SK-N-SH (cell line): Measurements from ENCODE around the gene CTAG1B. TPM values are rescaled to one million over a fixed set of nuclear protein-coding genes. Genes with fewer than 3 reads are reported as not detected.

ENCODE experiments used
- CTCF ChIA-PET: fragments of 300-600, 350-600 bp; formaldehyde crosslinking; extraction: SDS; loops from one replicate; lab custom pipeline; 2021; lab: Yijun Ruan, JAX
- POLR2A ChIA-PET: fragments of 350-600 bp; sonication (Branson Sonifier 250); formaldehyde crosslinking; extraction: SDS; loops from one replicate; lab custom pipeline; 2020; ENCODE audit warnings: antibody characterized with exemption, inconsistent platforms; lab: Yijun Ruan, JAX
- DNase-seq: peaks from one replicate; pipeline ENCODE4 v3.0.0; 2012
- H2AFZ ChIP-seq: fragments of 200-600 bp; sonication (generic); 2 replicates; pipeline ENCODE4 v1.8.1; 2016; ENCODE audit warnings: antibody characterized with exemption, mild to moderate bottlenecking, low read depth
- H3F3A ChIP-seq: fragments of 200-600 bp; sonication (generic); replicated peaks from 2 replicates; pipeline ENCODE3; 2016; ENCODE audit warnings: antibody characterized with exemption, mild to moderate bottlenecking; ENCODE audit not compliant: insufficient read depth
- H3K27ac ChIP-seq, 2 experiments: fragments of 200-500 bp in 1 of 2; fragments of 200-600 bp in 1 of 2; sonication (Bioruptor generic) in 1 of 2; sonication (generic), shearing (Covaris generic) in 1 of 2; 2 replicates each; pipeline versions ENCODE4 v1.5.1 to v1.6.1; 2014 to 2016; ENCODE audit warnings: low read depth in 2 of 2, inconsistent platforms in 1 of 2, low read length in 1 of 2, mild to moderate bottlenecking in 1 of 2, mixed read lengths in 1 of 2
- H3K27me3 ChIP-seq: fragments of 200-600 bp; sonication (generic), shearing (Covaris generic); 2 replicates; pipeline ENCODE4 v1.6.1; 2016; ENCODE audit warnings: mixed run types; ENCODE audit not compliant: insufficient read depth
- H3K36me3 ChIP-seq, 2 experiments: fragments of 200-500 bp in 1 of 2; fragments of 200-600 bp in 1 of 2; sonication (Bioruptor generic) in 1 of 2; sonication (generic) in 1 of 2; replicated peaks in 1 of 2; 2 replicates each; pipeline versions ENCODE3 to v1.5.1; 2014 to 2016; ENCODE audit warnings: low read length in 1 of 2, mild to moderate bottlenecking in 1 of 2; ENCODE audit not compliant: insufficient read depth in 2 of 2, control insufficient read depth in 1 of 2
- H3K4me1 ChIP-seq, 2 experiments: fragments of 200-500 bp in 1 of 2; fragments of 200-600 bp in 1 of 2; sonication (Bioruptor generic) in 1 of 2; sonication (generic), shearing (Covaris generic) in 1 of 2; 2 replicates each; pipeline versions ENCODE4 v1.5.1 to v1.6.1; 2014 to 2016; ENCODE audit warnings: low read depth in 1 of 2, low read length in 1 of 2, mixed run types in 1 of 2; ENCODE audit not compliant: insufficient read depth in 2 of 2, control insufficient read depth in 1 of 2
- H3K4me2 ChIP-seq: fragments of 200-600 bp; sonication (generic), shearing (Covaris generic); 2 replicates; pipeline ENCODE4 v1.6.1; 2017; ENCODE audit warnings: mixed run types
- H3K4me3 ChIP-seq, 2 experiments: fragments of 200-500 bp in 1 of 2; fragments of 200-600 bp in 1 of 2; sonication (Bioruptor generic) in 1 of 2; sonication (generic), shearing (Covaris generic) in 1 of 2; 2 replicates each; pipeline versions ENCODE4 v1.5.1 to v1.8.1; 2014 to 2016; ENCODE audit warnings: low read depth in 2 of 2, inconsistent platforms in 1 of 2, low read length in 1 of 2, mild to moderate bottlenecking in 1 of 2, mixed read lengths in 1 of 2, moderate library complexity in 1 of 2
- H3K79me2 ChIP-seq: fragments of 200-600 bp; sonication (generic); 2 replicates; pipeline ENCODE4 v1.8.1; 2017; ENCODE audit warnings: mild to moderate bottlenecking; ENCODE audit not compliant: insufficient read depth
- H3K9ac ChIP-seq: fragments of 200-600 bp; sonication (generic); 2 replicates; pipeline ENCODE4 v1.6.1; 2017; ENCODE audit warnings: mixed run types
- H3K9me2 ChIP-seq: fragments of 200-600 bp; sonication (generic); 2 replicates; pipeline ENCODE4 v1.6.1; 2017; ENCODE audit warnings: mixed run types
- H3K9me3 ChIP-seq: fragments of 200-600 bp; sonication (generic); 2 replicates; pipeline ENCODE4 v1.6.1; 2017; ENCODE audit warnings: mixed run types, mild to moderate bottlenecking, moderate library complexity
- H4K20me1 ChIP-seq: fragments of 200-600 bp; sonication (generic); 2 replicates; pipeline ENCODE4 v1.6.1; 2017; ENCODE audit warnings: mild to moderate bottlenecking, mixed run types; ENCODE audit not compliant: insufficient read depth
- ELF1 ChIP-seq: IDR thresholded peaks from 2 replicates; pipeline ENCODE4 v1.4.0; 2012
- EP300 ChIP-seq, 2 experiments: IDR thresholded peaks; 2 replicates each; pipeline versions ENCODE4 v1.4.0 to v1.6.1; 2012; ENCODE audit warnings: borderline replicate concordance in 1 of 2, low read depth in 1 of 2, low read length in 1 of 2
- EZH2phosphoT487 ChIP-seq: fragments of 200-600 bp; sonication (generic); IDR thresholded peaks from 2 replicates; pipeline ENCODE4 v1.6.1; 2017; ENCODE audit warnings: low read depth, mixed run types, mild to moderate bottlenecking, antibody characterized with exemption, moderate library complexity, borderline replicate concordance
- JUND ChIP-seq: IDR thresholded peaks from 2 replicates; pipeline ENCODE4 v1.4.0; 2012
- NFIC ChIP-seq: IDR thresholded peaks from 2 replicates; pipeline ENCODE4 v1.4.0; 2012; ENCODE audit warnings: borderline replicate concordance
- NRF1 ChIP-seq: IDR thresholded peaks from 2 replicates; pipeline ENCODE4 v1.6.1; 2012; ENCODE audit warnings: low read depth, mild to moderate bottlenecking, low read length
- POLR2AphosphoS5 ChIP-seq: IDR thresholded peaks from 2 replicates; pipeline ENCODE4 v1.6.1; 2012; ENCODE audit warnings: low read depth, low read length
- RCOR1 ChIP-seq: fragments of 150-350 bp; IDR thresholded peaks from 2 replicates; pipeline ENCODE4 v1.6.1; 2017; ENCODE audit warnings: antibody characterized with exemption, low read length
- RFX5 ChIP-seq: IDR thresholded peaks from 2 replicates; pipeline ENCODE4 v1.6.1; 2012; ENCODE audit warnings: mild to moderate bottlenecking, improper control_type of control experiment, low read length
- RXRA ChIP-seq: IDR thresholded peaks from 2 replicates; pipeline ENCODE4 v1.4.0; 2012; ENCODE audit warnings: low read depth, mild to moderate bottlenecking, borderline replicate concordance
- SIN3A ChIP-seq: IDR thresholded peaks from 2 replicates; pipeline ENCODE4 v1.6.1; 2012; ENCODE audit warnings: low read depth, mild to moderate bottlenecking, low read length, moderate library complexity, borderline replicate concordance
- TAF1 ChIP-seq: IDR thresholded peaks from 2 replicates; pipeline ENCODE4 v1.6.1; 2012; ENCODE audit warnings: low read depth, mild to moderate bottlenecking, low read length, moderate library complexity, borderline replicate concordance
- TCF12 ChIP-seq: IDR thresholded peaks from 2 replicates; pipeline ENCODE4 v1.4.0; 2012
- TEAD4 ChIP-seq: IDR thresholded peaks from 2 replicates; pipeline ENCODE4 v1.4.0; 2012; ENCODE audit warnings: mild to moderate bottlenecking, borderline replicate concordance; ENCODE audit not compliant: insufficient read depth
- YY1 ChIP-seq: IDR thresholded peaks from 2 replicates; pipeline ENCODE4 v1.4.0; 2012; ENCODE audit warnings: low read depth, mild to moderate bottlenecking
- WGBS: methylation state at CpG from one replicate; pipeline ENCODE4 v1.1.6; 2017; ENCODE audit warnings: low lambda C conversion rate; 5-methylcytosine and 5-hydroxymethylcytosine counted together
- polyA plus RNA-seq, 3 experiments: library from polyadenylated mRNA; depleted of rRNA; stranded (reverse); fragments of >200 nt; gene quantifications; 2 replicates each; pipeline ENCODE4 v1.2.3, GENCODE V29; 2012
- TF ChIP-seq, protein P1 (sequence below): fragments of 200-600 bp; sonication (generic); IDR thresholded peaks from 2 replicates; pipeline ENCODE4 v1.6.1; 2017; ENCODE audit warnings: antibody characterized with exemption, mild to moderate bottlenecking, moderate library complexity
- TF ChIP-seq, protein P2 (sequence below): IDR thresholded peaks from 2 replicates; pipeline ENCODE4 v1.6.1; 2012; ENCODE audit warnings: mild to moderate bottlenecking, low read depth, low read length, moderate library complexity
- TF ChIP-seq, protein P3 (sequence below): IDR thresholded peaks from 2 replicates; pipeline ENCODE4 v1.4.0; 2012; ENCODE audit warnings: low read depth
- TF ChIP-seq, protein P4 (sequence below): IDR thresholded peaks from 2 replicates; pipeline ENCODE4 v1.4.0; 2012; ENCODE audit warnings: low read depth, borderline replicate concordance

Gene CTAG1B
- polyA plus RNA-seq, 1 of the 3 experiments (the other 2 are of a cell fraction) = not detected

DNA sequence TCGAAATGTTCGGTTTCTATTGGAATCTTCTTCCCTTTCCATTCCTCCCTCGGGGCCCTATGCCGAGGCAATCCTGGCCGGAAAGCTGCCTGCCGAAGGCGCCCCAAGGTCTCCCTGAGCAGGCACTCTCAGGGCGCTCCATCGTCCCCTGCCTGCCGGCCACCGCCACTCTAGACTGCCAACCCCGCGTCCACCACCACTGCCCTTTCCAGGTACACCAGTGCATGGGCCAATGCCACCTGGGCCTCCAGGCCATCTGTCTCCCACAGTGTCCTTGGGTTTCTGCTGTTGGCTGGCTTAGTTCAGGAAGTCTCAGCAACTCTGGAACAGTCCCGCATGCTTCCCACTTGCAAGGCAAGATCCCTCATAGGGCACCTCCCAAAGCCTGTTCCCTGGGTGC lies 19.6 kb downstream of the CTAG1B start (continued):
- TF ChIP-seq, protein P1, sequence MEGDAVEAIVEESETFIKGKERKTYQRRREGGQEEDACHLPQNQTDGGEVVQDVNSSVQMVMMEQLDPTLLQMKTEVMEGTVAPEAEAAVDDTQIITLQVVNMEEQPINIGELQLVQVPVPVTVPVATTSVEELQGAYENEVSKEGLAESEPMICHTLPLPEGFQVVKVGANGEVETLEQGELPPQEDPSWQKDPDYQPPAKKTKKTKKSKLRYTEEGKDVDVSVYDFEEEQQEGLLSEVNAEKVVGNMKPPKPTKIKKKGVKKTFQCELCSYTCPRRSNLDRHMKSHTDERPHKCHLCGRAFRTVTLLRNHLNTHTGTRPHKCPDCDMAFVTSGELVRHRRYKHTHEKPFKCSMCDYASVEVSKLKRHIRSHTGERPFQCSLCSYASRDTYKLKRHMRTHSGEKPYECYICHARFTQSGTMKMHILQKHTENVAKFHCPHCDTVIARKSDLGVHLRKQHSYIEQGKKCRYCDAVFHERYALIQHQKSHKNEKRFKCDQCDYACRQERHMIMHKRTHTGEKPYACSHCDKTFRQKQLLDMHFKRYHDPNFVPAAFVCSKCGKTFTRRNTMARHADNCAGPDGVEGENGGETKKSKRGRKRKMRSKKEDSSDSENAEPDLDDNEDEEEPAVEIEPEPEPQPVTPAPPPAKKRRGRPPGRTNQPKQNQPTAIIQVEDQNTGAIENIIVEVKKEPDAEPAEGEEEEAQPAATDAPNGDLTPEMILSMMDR = no peak

DNA sequence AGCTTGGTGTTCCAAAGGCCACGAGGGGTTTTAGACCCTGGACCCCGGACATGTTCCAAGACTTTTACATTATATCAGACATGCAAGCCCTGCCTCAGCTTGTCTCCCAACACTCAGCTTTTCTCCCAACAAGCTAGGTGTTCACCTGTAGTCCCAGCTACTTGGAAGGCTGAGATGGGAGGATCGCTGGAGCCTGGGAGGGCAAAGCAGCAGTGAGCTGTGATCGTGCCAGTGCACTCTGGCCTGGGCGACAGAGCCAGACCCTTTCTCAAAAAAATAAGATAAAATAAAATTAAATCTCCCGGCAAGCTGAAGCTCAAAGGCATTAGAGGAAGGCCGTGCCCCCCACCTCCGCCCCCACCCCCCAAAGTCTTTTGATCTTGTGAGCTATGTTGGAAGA lies 20.4 kb downstream of the CTAG1B start:
- Histone ChIP-seq H3K9me2 (no peaks in the 10 kb centered on the region), H4K20me1 (no peaks in the 10 kb centered on the region), H2AFZ (no peak overlapping the region), H3K27ac (no peak overlapping the region), H3F3A (peaks cover 2% of the 10 kb centered on the region), H3K4me2 (no peak overlapping the region), H3K4me1 (peaks cover 0 to 3% of the 10 kb centered on the region in 2 experiments; a peak in 1 of 4 replicates), H3K27me3 (peaks cover 24% of the 10 kb centered on the region; the same call in 1 of the 2 replicates), H3K36me3 (no peaks in the 10 kb centered on the region), H3K4me3 (no peak overlapping the region), H3K79me2 (no peaks in the 10 kb centered on the region), H3K9me3 (no peaks in the 10 kb centered on the region), H3K9ac (no peak overlapping the region)
- ChIA-PET POLR2A (no interaction called here), CTCF (no interaction called here)
- WGBS = 26% methylated on average over 7 of the region's 8 CpGs
- no peak for DNase-seq
- TF ChIP-seq EZH2phosphoT487 (no peak), RCOR1 (no peak), NFIC (no peak), YY1 (no peak), TAF1 (no peak), NRF1 (no peak), EP300 (IDR thresholded peaks at IDR 0.05; ENCODE audit: borderline replicate concordance in 1 of 2, low read depth in 1 of 2, low read length in 1 of 2) (no peak), POLR2AphosphoS5 (no peak), SIN3A (no peak), TEAD4 (no peak), JUND (no peak), RXRA (no peak), RFX5 (no peak), ELF1 (no peak), TCF12 (no peak)
- TF ChIP-seq, protein P2, sequence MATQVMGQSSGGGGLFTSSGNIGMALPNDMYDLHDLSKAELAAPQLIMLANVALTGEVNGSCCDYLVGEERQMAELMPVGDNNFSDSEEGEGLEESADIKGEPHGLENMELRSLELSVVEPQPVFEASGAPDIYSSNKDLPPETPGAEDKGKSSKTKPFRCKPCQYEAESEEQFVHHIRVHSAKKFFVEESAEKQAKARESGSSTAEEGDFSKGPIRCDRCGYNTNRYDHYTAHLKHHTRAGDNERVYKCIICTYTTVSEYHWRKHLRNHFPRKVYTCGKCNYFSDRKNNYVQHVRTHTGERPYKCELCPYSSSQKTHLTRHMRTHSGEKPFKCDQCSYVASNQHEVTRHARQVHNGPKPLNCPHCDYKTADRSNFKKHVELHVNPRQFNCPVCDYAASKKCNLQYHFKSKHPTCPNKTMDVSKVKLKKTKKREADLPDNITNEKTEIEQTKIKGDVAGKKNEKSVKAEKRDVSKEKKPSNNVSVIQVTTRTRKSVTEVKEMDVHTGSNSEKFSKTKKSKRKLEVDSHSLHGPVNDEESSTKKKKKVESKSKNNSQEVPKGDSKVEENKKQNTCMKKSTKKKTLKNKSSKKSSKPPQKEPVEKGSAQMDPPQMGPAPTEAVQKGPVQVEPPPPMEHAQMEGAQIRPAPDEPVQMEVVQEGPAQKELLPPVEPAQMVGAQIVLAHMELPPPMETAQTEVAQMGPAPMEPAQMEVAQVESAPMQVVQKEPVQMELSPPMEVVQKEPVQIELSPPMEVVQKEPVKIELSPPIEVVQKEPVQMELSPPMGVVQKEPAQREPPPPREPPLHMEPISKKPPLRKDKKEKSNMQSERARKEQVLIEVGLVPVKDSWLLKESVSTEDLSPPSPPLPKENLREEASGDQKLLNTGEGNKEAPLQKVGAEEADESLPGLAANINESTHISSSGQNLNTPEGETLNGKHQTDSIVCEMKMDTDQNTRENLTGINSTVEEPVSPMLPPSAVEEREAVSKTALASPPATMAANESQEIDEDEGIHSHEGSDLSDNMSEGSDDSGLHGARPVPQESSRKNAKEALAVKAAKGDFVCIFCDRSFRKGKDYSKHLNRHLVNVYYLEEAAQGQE = no peak
- TF ChIP-seq, protein P3, sequence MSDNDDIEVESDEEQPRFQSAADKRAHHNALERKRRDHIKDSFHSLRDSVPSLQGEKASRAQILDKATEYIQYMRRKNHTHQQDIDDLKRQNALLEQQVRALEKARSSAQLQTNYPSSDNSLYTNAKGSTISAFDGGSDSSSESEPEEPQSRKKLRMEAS = no peak
- TF ChIP-seq, protein P4, sequence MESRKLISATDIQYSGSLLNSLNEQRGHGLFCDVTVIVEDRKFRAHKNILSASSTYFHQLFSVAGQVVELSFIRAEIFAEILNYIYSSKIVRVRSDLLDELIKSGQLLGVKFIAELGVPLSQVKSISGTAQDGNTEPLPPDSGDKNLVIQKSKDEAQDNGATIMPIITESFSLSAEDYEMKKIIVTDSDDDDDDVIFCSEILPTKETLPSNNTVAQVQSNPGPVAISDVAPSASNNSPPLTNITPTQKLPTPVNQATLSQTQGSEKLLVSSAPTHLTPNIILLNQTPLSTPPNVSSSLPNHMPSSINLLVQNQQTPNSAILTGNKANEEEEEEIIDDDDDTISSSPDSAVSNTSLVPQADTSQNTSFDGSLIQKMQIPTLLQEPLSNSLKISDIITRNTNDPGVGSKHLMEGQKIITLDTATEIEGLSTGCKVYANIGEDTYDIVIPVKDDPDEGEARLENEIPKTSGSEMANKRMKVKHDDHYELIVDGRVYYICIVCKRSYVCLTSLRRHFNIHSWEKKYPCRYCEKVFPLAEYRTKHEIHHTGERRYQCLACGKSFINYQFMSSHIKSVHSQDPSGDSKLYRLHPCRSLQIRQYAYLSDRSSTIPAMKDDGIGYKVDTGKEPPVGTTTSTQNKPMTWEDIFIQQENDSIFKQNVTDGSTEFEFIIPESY = no peak
- TF ChIP-seq, protein P1 = no peak
